HG02938 (cell line): ENCODE data around the gene SAFB.

Source experiments
- ATAC-seq: cut with Tn5 transposase; IDR thresholded peaks from one replicate; pipeline ENCODE4 v1.9.1; 2021; ENCODE audit warnings: mild to moderate bottlenecking, moderate library complexity; ENCODE audit not compliant: unreplicated experiment

The SAFB gene

GRCh38 chr19:5664515-5664914 is 41.6 kb downstream of the SAFB start:
- ATAC-seq: no peak

GRCh38 chr19:5665781-5666513 is 43.1 kb downstream of the SAFB start:
- ATAC-seq: no peak

- ATAC-seq: no peak
These were observed 44.2 kb downstream of the SAFB start for GRCh38 chr19:5666921-5667610.

- no peak for ATAC-seq
These were observed 44.9 kb downstream of the SAFB start for GRCh38 chr19:5667751-5668271.

GRCh38 chr19:5669212-5669611 is 46.3 kb downstream of the SAFB start:
- no peak for ATAC-seq

GRCh38 chr19:5671600-5671999 is 48.7 kb downstream of the SAFB start:
- no peak for ATAC-seq

GRCh38 chr19:5672708-5673459 is 50.0 kb downstream of the SAFB start:
- no peak for ATAC-seq

GRCh38 chr19:5673752-5674151 is 50.9 kb downstream of the SAFB start:
- no peak for ATAC-seq

- ATAC-seq: no peak
These were observed 51.8 kb downstream of the SAFB start for GRCh38 chr19:5674714-5675113.

GRCh38 chr19:5676105-5676771 is 53.4 kb downstream of the SAFB start:
- no peak for ATAC-seq

- no peak for ATAC-seq
These were observed 53.9 kb downstream of the SAFB start for GRCh38 chr19:5676772-5677105.

- ATAC-seq: no peak
These were observed 54.3 kb downstream of the SAFB start for GRCh38 chr19:5677136-5677535.

- ATAC-seq: no peak
These were observed 54.7 kb downstream of the SAFB start for GRCh38 chr19:5677580-5677979.

- ATAC-seq: no peak
These were observed 55.3 kb downstream of the SAFB start for GRCh38 chr19:5678071-5678718.

- ATAC-seq: no peak
These were observed 56.6 kb downstream of the SAFB start for GRCh38 chr19:5679289-5680083.

GRCh38 chr19:5680084-5680436 is 57.2 kb downstream of the SAFB start:
- ATAC-seq: no peak

- ATAC-seq: peak; percentile 86
These were observed 57.8 kb downstream of the SAFB start, which contains the start of the genes HSD11B1L and MICOS13 for GRCh38 chr19:5680437-5681368. Gene HSD11B1L, plus strand, starts transcription at chr19:5681027. Its CDS starts 3,806 bp downstream, at chr19:5684833. Gene MICOS13, minus strand, starts transcription at chr19:5680516. Its CDS starts 30 bp downstream, at chr19:5680486.

GRCh38 chr19:5681391-5682106 is 58.7 kb downstream of the SAFB start:
- ATAC-seq: no peak
